GM12874 (cell line): ENCODE results near the gene ZFAND6.

Experiments
- CTCF ChIP-seq: IDR thresholded peaks from 2 replicates; pipeline ENCODE4 v1.5.1; 2011; ENCODE audit warnings: low read depth, mild to moderate bottlenecking, control low read depth, low read length, moderate library complexity; ENCODE audit not compliant: insufficient read depth

The ZFAND6 gene

GRCh38 chr15:80058851-80059785 lies at the start of gene ZFAND6:
Gene ZFAND6, plus strand, starts transcription at chr15:80059676. Its CDS starts 60,669 bp downstream, at chr15:80120345.
- TF ChIP-seq CTCF: no peak

- no peak for TF ChIP-seq CTCF
These were observed 49.3 kb upstream of the ZFAND6 start for GRCh38 chr15:80010131-80010673.

- no peak for TF ChIP-seq CTCF
These were observed 47.9 kb upstream of the ZFAND6 start for GRCh38 chr15:80011596-80011995.

- TF ChIP-seq CTCF: no peak
These were observed 47.3 kb upstream of the ZFAND6 start for GRCh38 chr15:80012060-80012726.

GRCh38 chr15:80015156-80015555 lies 44.3 kb upstream of the ZFAND6 start:
- no peak for TF ChIP-seq CTCF

GRCh38 chr15:80019168-80019745 lies 40.2 kb upstream of the ZFAND6 start:
- no peak for TF ChIP-seq CTCF

GRCh38 chr15:80020731-80021130 lies 38.7 kb upstream of the ZFAND6 start:
- no peak for TF ChIP-seq CTCF
